HEK293T (cell line): Measurements from ENCODE around the gene PAPLN.
"Not testable (repeated sequence)": the region's sequence is repeated elsewhere in the genome, so short reads cannot be mapped to it uniquely, and the experiment has no call there.

ENCODE experiments used
- CTCF ChIA-PET: fragments of 350-600 bp; formaldehyde crosslinking; extraction: SDS; loops from one replicate; lab custom pipeline; 2021; ENCODE audit warnings: antibody characterized with exemption, inconsistent platforms; lab: Yijun Ruan, JAX
- POLR2A ChIA-PET: fragments of 350-600 bp; formaldehyde crosslinking; extraction: SDS; loops from one replicate; lab custom pipeline; 2020; ENCODE audit warnings: antibody characterized with exemption, inconsistent platforms; lab: Yijun Ruan, JAX
- DNase-seq: peaks from one replicate; pipeline ENCODE4 v3.0.0; 2012; ENCODE audit warnings: mixed read lengths; ENCODE audit errors: extremely low spot score
- ARNT ChIP-seq: fragments of 450-650 bp; IDR thresholded peaks from 2 replicates; pipeline ENCODE4 v1.6.1; 2017; ENCODE audit warnings: mild to moderate bottlenecking
- BHLHE40 ChIP-seq: fragments of 450-650 bp; IDR thresholded peaks from 2 replicates; pipeline ENCODE4 v1.6.1; 2016; ENCODE audit warnings: mild to moderate bottlenecking, moderate library complexity, borderline replicate concordance
- CTBP1 ChIP-seq: fragments of 450-650 bp; IDR thresholded peaks from 2 replicates; pipeline ENCODE4 v1.6.1; 2016; ENCODE audit warnings: borderline replicate concordance
- ELF4 ChIP-seq: fragments of 450-650 bp; IDR thresholded peaks from 2 replicates; pipeline ENCODE4 v1.6.1; 2017; ENCODE audit warnings: antibody characterized with exemption
- FOXA1 ChIP-seq: fragments of 450-650 bp; IDR thresholded peaks from 2 replicates; pipeline ENCODE4 v1.6.1; 2016; ENCODE audit warnings: mild to moderate bottlenecking
- FOXK2 ChIP-seq: fragments of 450-650 bp; IDR thresholded peaks from 2 replicates; pipeline ENCODE4 v1.6.1; 2016; ENCODE audit warnings: mild to moderate bottlenecking
- FOXM1 ChIP-seq: fragments of 450-650 bp; IDR thresholded peaks from 2 replicates; pipeline ENCODE4 v1.6.1; 2017; ENCODE audit warnings: mild to moderate bottlenecking, borderline replicate concordance
- HDGF ChIP-seq: fragments of 450-650 bp; IDR thresholded peaks from 2 replicates; pipeline ENCODE4 v1.6.1; 2017; ENCODE audit warnings: antibody characterized with exemption, borderline replicate concordance
- L3MBTL2 ChIP-seq: fragments of 450-650 bp; conservative IDR thresholded peaks from 2 replicates; pipeline ENCODE4 v1.6.1; 2016; ENCODE audit warnings: mild to moderate bottlenecking
- LEF1 ChIP-seq: fragments of 450-650 bp; IDR thresholded peaks from 2 replicates; pipeline ENCODE4 v1.6.1; 2017; ENCODE audit warnings: mild to moderate bottlenecking, borderline replicate concordance
- NFRKB ChIP-seq: fragments of 450-650 bp; IDR thresholded peaks from 2 replicates; pipeline ENCODE4 v1.6.1; 2016; ENCODE audit warnings: mild to moderate bottlenecking, moderate library complexity
- PKNOX1 ChIP-seq: fragments of 450-650 bp; IDR thresholded peaks from 2 replicates; pipeline ENCODE4 v1.6.1; 2016
- SP1 ChIP-seq: fragments of 450-650 bp; IDR thresholded peaks from 2 replicates; pipeline ENCODE4 v1.6.1; 2017
- SUZ12 ChIP-seq: fragments of 450-650 bp; IDR thresholded peaks from 2 replicates; pipeline ENCODE4 v1.6.1; 2016; ENCODE audit warnings: mild to moderate bottlenecking
- TARDBP ChIP-seq: fragments of 450-650 bp; IDR thresholded peaks from 2 replicates; pipeline ENCODE4 v1.6.1; 2016
- ZNF384 ChIP-seq: fragments of 450-650 bp; IDR thresholded peaks from 2 replicates; pipeline ENCODE4 v1.6.1; 2016

PAPLN gene

GRCh38 chr14:73237219-73237785 is at the start of gene PAPLN:
Gene PAPLN (plus strand): TSS chr14:73237506. CDS start chr14:73239779, 2,273 bp downstream.
- ChIA-PET POLR2A (no interaction called here), CTCF (no interaction called here)
- TF ChIP-seq FOXM1 (no peak), LEF1 (no peak), TARDBP (no peak), NFRKB (no peak), SP1 (no peak), FOXA1 (no peak), PKNOX1 (no peak), SUZ12 (no peak), ZNF384 (no peak), HDGF (no peak), L3MBTL2 (no peak), ARNT (no peak), ELF4 (no peak), BHLHE40 (no peak), CTBP1 (no peak), FOXK2 (no peak)
- DNase-seq, result no peak

GRCh38 chr14:73188501-73188911 is 48.8 kb upstream of the PAPLN start:
- no peak for DNase-seq
- TF ChIP-seq SUZ12 (no peak), ARNT (no peak), ELF4 (no peak), FOXM1 (no peak), L3MBTL2 (no peak), BHLHE40 (no peak), SP1 (no peak), ZNF384 (no peak), FOXK2 (no peak), TARDBP (no peak), CTBP1 (no peak), PKNOX1 (no peak), HDGF (no peak), NFRKB (no peak), FOXA1 (no peak), LEF1 (no peak)
- ChIA-PET POLR2A (no interaction called here), CTCF (no interaction called here)

- TF ChIP-seq SP1, result no peak
- no peak for TF ChIP-seq LEF1
- TF ChIP-seq BHLHE40, result no peak
- TF ChIP-seq ELF4, result no peak
- TF ChIP-seq ZNF384, result no peak
- TF ChIP-seq FOXA1, result no peak
- POLR2A ChIA-PET, result no interaction called here
- CTCF ChIA-PET, result no interaction called here
- no peak for DNase-seq
These were observed 47.7 kb upstream of the PAPLN start for GRCh38 chr14:73189651-73190050.

- POLR2A ChIA-PET, result no interaction called here
- CTCF ChIA-PET, result no interaction called here
- no peak for DNase-seq
- no peak for TF ChIP-seq LEF1
- no peak for TF ChIP-seq SUZ12
- no peak for TF ChIP-seq FOXK2
- TF ChIP-seq L3MBTL2, result no peak
- no peak for TF ChIP-seq PKNOX1
- TF ChIP-seq SP1, result no peak
- no peak for TF ChIP-seq BHLHE40
- TF ChIP-seq NFRKB, result no peak
These were observed 45.9 kb upstream of the PAPLN start for GRCh38 chr14:73191441-73191840.

- DNase-seq, POLR2A ChIA-PET, CTCF ChIA-PET: not testable (repeated sequence)
These were observed 43.0 kb upstream of the PAPLN start for GRCh38 chr14:73194306-73194705.

GRCh38 chr14:73198253-73198652 is 39.1 kb upstream of the PAPLN start:
- TF ChIP-seq NFRKB (no peak), CTBP1 (no peak), TARDBP (no peak), LEF1 (no peak), ZNF384 (no peak), L3MBTL2 (no peak), FOXA1 (no peak), HDGF (no peak), PKNOX1 (no peak)
- DNase-seq, result no peak
- POLR2A ChIA-PET, result no interaction called here
- CTCF ChIA-PET, result no interaction called here
